GM18508 (cell line): Measurements from ENCODE around the gene CERS5.

Experiments
- ATAC-seq: cut with Tn5 transposase; IDR thresholded peaks from one replicate; pipeline ENCODE4 v1.9.1; 2021; ENCODE audit warnings: moderate number of reproducible peaks; ENCODE audit not compliant: insufficient read depth, unreplicated experiment

CERS5 gene

DNA sequence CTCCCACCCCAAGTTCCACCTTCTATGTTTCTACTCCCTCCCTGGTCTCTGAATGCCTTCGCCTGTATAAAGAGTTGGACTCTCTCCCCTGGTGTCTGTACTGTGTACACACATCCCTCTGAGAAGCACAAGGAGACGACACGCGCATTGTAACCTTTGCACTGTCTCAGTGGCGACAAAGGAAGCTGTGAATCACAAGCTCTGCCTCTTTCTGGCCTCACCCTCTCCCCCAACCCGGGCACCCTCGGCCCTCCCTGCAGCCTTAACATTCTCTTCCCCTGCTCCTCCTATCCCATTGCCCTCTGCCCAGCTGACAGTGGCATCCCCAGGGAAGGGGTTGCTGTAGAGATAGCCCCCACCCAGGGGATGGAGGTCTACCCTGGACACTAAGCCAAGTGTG lies 84.5 kb downstream of the CERS5 start:
- ATAC-seq = no peak

GRCh38 chr12:50081096-50081808 lies 85.9 kb downstream of the CERS5 start:
- no peak for ATAC-seq

DNA sequence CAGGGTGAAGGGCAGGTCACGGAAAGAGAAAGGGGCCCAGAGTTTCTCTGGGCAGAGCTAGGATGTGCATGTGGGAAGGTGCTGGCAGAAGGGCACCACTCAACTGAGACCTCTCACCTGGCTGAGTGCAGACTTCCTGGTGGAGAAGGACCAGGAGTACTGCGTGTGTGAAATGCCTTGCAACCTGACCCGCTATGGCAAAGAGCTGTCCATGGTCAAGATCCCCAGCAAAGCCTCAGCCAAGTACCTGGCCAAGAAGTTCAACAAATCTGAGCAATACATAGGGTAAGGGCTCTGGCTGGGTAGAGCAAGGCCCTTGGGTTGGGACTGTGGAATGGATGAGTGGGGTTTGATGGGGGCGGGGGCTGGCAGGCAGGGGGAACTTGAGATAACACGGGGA lies 87.4 kb downstream of the CERS5 start:
- ATAC-seq = no peak
